Measurements from ENCODE around the gene METTL21C. TPM values are rescaled to one million over a fixed set of nuclear protein-coding genes. Genes with fewer than 3 reads are reported as not detected.

METTL21C gene
- total and polyA plus RNA-seq, 5 experiments from 2014 or later: 0.15 TPM; not detected in 4

GRCh38 chr13:102651392-102651791 lies 43.5 kb downstream of the METTL21C start:
- H3K27me3 Mint-ChIP-seq: no peaks in the 10 kb centered on the region
- peak overlapping the region in 2 of 10 donors; percentile 11 to 34 for H3K27ac Mint-ChIP-seq
- no peak for ATAC-seq
- POLR2A ChIA-PET: interaction anchor here (0.9 to 1.3 kb wide), 2 partner anchors 55 to 195 kb away, joined by 3 to 6 read pairs; partner anchors contain the start of genes ERCC5 and TPP2
- H3K36me3 Mint-ChIP-seq: peaks cover 3 to 60% (median 7%) of the 10 kb centered on the region in 3 donors
- no peak for DNase-seq
- H3K4me1 Mint-ChIP-seq: peaks cover 0 to 6% (median 3%) of the 10 kb centered on the region in 4 donors
- no peak overlapping the region for H3K4me3 Mint-ChIP-seq
- no peaks in the 10 kb centered on the region for H3K9me3 Mint-ChIP-seq

- Mint-ChIP-seq H3K27ac (peak overlapping the region in 1 of 10 donors; percentile 11), H3K4me1 (peaks cover 0 to 7% (median 3%) of the 10 kb centered on the region in 4 donors), H3K27me3 (no peaks in the 10 kb centered on the region), H3K36me3 (peaks cover 3 to 69% (median 7%) of the 10 kb centered on the region in 3 donors), H3K4me3 (no peak overlapping the region), H3K9me3 (no peaks in the 10 kb centered on the region)
- ATAC-seq (no peak), DNase-seq (no peak)
- POLR2A ChIA-PET: no interaction called here
These were observed 44.4 kb downstream of the METTL21C start for GRCh38 chr13:102650444-102650843.

GRCh38 chr13:102648046-102648445 lies 46.8 kb downstream of the METTL21C start:
- Mint-ChIP-seq H3K36me3 (peaks cover 8 to 89% (median 17%) of the 10 kb centered on the region in 3 donors), H3K27ac (peak overlapping the region in 8 of 10 donors; percentile 3 to 71 (median 36))

GRCh38 chr13:102645701-102646100 lies 49.1 kb downstream of the METTL21C start:
- Mint-ChIP-seq H3K36me3 (peaks cover 8 to 93% (median 17%) of the 10 kb centered on the region in 3 donors), H3K9me3 (no peaks in the 10 kb centered on the region), H3K27ac (peak overlapping the region in 2 of 10 donors; percentile 25 to 55), H3K27me3 (no peaks in the 10 kb centered on the region), H3K4me1 (peaks cover 0 to 7% (median 5%) of the 10 kb centered on the region in 4 donors), H3K4me3 (no peak overlapping the region)
- ATAC-seq (no peak), DNase-seq (no peak)
- POLR2A ChIA-PET: no interaction called here

More at GRCh38 chr13:102648046-102648445, 46.8 kb downstream of the METTL21C start:
- Mint-ChIP-seq H3K4me1 (peaks cover 0 to 7% (median 3%) of the 10 kb centered on the region in 4 donors), H3K9me3 (no peaks in the 10 kb centered on the region), H3K4me3 (peak overlapping the region in 2 of 10 donors; percentile 10 to 13), H3K27me3 (no peaks in the 10 kb centered on the region)
- DNase-seq (no peak), ATAC-seq (no peak)
- POLR2A ChIA-PET: interaction anchor here (1.0 kb wide), 1 partner anchor 57 kb away, joined by 4 read pairs; no protein-coding TSS in a partner anchor

GRCh38 chr13:102643656-102644055 lies 51.2 kb downstream of the METTL21C start:
- POLR2A ChIA-PET: interaction anchor here (0.8 to 2.4 kb wide), 3 partner anchors 35 to 52 kb away, joined by 3 to 7 read pairs (median 5); no protein-coding TSS in a partner anchor
- Mint-ChIP-seq H3K9me3 (no peaks in the 10 kb centered on the region), H3K4me1 (peaks cover 0 to 7% (median 5%) of the 10 kb centered on the region in 4 donors), H3K27me3 (no peaks in the 10 kb centered on the region), H3K4me3 (no peak overlapping the region), H3K27ac (peak overlapping the region in 5 of 10 donors; percentile 14 to 54 (median 39)), H3K36me3 (peaks cover 8 to 89% (median 19%) of the 10 kb centered on the region in 3 donors)
- DNase-seq (no peak), ATAC-seq (no peak)

GRCh38 chr13:102642475-102642874 lies 52.4 kb downstream of the METTL21C start:
- ATAC-seq (no peak), DNase-seq (no peak)
- Mint-ChIP-seq H3K36me3 (peaks cover 4 to 90% (median 27%) of the 10 kb centered on the region in 3 donors), H3K9me3 (no peaks in the 10 kb centered on the region), H3K27ac (peak overlapping the region in 2 of 10 donors; percentile 32 to 38), H3K4me1 (peaks cover 0 to 7% (median 4%) of the 10 kb centered on the region in 4 donors), H3K27me3 (no peaks in the 10 kb centered on the region), H3K4me3 (no peak overlapping the region)
- POLR2A ChIA-PET: interaction anchor here (2.4 kb wide), 1 partner anchor 50 kb away, joined by 7 read pairs; no protein-coding TSS in a partner anchor

GRCh38 chr13:102642029-102642428 lies 52.8 kb downstream of the METTL21C start:
- H3K36me3 Mint-ChIP-seq: peaks cover 4 to 90% (median 29%) of the 10 kb centered on the region in 3 donors
- no peaks in the 10 kb centered on the region for H3K9me3 Mint-ChIP-seq
- no peaks in the 10 kb centered on the region for H3K27me3 Mint-ChIP-seq
- H3K27ac Mint-ChIP-seq: peak overlapping the region in 4 of 10 donors; percentile 11 to 53 (median 20)
- no peak overlapping the region for H3K4me3 Mint-ChIP-seq
- no peak for ATAC-seq
- POLR2A ChIA-PET: interaction anchor here (0.5 to 2.4 kb wide), 3 partner anchors 15 to 50 kb away, joined by 3 to 7 read pairs (median 7); partner anchors contain the start of gene TPP2
- no peak for DNase-seq
- peaks cover 0 to 7% (median 4%) of the 10 kb centered on the region in 4 donors for H3K4me1 Mint-ChIP-seq

GRCh38 chr13:102638741-102639140 lies 56.1 kb downstream of the METTL21C start:
- Mint-ChIP-seq H3K36me3 (peaks cover 5 to 93% (median 37%) of the 10 kb centered on the region in 3 donors), H3K27me3 (no peaks in the 10 kb centered on the region), H3K4me1 (peaks cover 0 to 10% (median 4%) of the 10 kb centered on the region in 4 donors), H3K27ac (peak overlapping the region in 4 of 10 donors; percentile 2 to 47 (median 26)), H3K4me3 (no peak overlapping the region), H3K9me3 (no peaks in the 10 kb centered on the region)
- ATAC-seq: no peak
- POLR2A ChIA-PET: no interaction called here
- no peak for DNase-seq

Other genes starting within 250 kb of the METTL21C start
- gene TPP2, start 98.1 kb downstream of the METTL21C start, total RNA-seq: 100 to 1,000 TPM; 210 to 224 TPM
- gene TPP2, start 98.1 kb downstream of the METTL21C start, polyA plus RNA-seq: 10 to 100 TPM; 52.3 to 64.7 (median 61.1) TPM
- 10 to 100 TPM; 11.1 to 12.2 TPM for gene TEX30, start 78.7 kb upstream of the METTL21C start, total RNA-seq
- 10 to 100 TPM; 23.8 to 25.0 (median 24.3) TPM for gene TEX30, start 78.7 kb upstream of the METTL21C start, polyA plus RNA-seq
- gene POGLUT2, start 103.9 kb upstream of the METTL21C start, total RNA-seq: 1 to 10 TPM in 1 of 2 experiments, under 1 TPM in 1; 0.60 to 1.1 TPM
- gene POGLUT2, start 103.9 kb upstream of the METTL21C start, polyA plus RNA-seq: under 1 TPM in 2 of 3 donors, not detected in 1; 0.56 to 0.81 TPM
- 10 to 100 TPM; 11.8 to 12.1 TPM for gene BIVM, start 104.1 kb upstream of the METTL21C start, total RNA-seq
- 1 to 10 TPM; 4.5 to 8.7 (median 6.4) TPM for gene BIVM, start 104.1 kb upstream of the METTL21C start, polyA plus RNA-seq
- 100 to 1,000 TPM; 147 to 148 TPM for gene ERCC5, start 151.0 kb upstream of the METTL21C start, total RNA-seq
- gene ERCC5, start 151.0 kb upstream of the METTL21C start, polyA plus RNA-seq: 10 to 100 TPM; 42.2 to 56.9 (median 53.1) TPM

Data from naive thymus-derived CD8-positive, alpha-beta T cell (primary cell).